ENCODE measurements around the gene CENPA. TPM values are rescaled to one million over a fixed set of nuclear protein-coding genes. Genes with fewer than 3 reads are reported as not detected.

Gene CENPA
- 4.7 TPM for total RNA-seq (ENCODE audit: unreplicated experiment)
- long read RNA-seq, partial matches to known transcripts = 0 of 8 reads
- long read RNA-seq, other reads (novel, unspliced or antisense) = 5 of 8 reads

DNA sequence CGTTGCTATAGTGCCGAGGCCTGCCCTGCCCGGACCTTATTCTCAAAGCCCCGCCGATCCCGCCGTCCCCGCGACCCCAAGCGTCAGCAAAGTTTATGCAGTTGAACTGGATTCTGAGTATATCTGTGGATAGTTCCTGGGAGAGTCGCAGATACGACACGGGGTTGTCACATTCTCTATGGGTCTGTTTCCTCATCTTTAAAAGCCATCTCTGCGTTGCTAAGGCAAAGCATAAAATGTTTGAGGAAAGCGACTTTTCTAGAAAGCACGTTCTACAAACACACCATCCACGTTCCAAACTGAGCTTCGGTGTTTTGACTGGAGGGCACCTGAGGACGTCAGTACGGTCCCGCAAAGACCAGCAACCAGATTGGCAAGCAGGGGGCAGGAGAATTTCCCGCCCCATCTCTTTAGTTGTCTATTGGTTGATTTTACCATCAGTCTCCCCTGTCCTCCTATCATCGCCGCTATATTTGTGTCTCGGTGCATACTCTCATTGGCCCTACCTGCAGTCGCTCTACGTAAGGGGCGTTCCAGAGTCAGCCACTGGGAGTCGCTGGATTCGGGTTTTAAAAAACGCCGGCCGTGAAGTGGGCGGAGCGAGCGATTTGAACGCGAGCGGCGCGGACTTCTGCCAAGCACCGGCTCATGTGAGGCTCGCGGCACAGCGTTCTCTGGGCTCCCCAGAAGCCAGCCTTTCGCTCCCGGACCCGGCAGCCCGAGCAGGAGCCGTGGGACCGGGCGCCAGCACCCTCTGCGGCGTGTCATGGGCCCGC lies at the start of gene CENPA:
CENPA (plus strand) TSS at position 626 of the 776 bp plus-strand sequence; CDS start at position 767, 141 bp downstream.
- Mint-ChIP-seq H3K4me1 (ENCODE audit: low read depth, unreplicated experiment) (no peaks in the 10 kb centered on the region), H3K9me3 (ENCODE audit: unreplicated experiment) (no peaks in the 10 kb centered on the region), H3K36me3 (ENCODE audit: unreplicated experiment) (peaks cover under 1% of the 10 kb centered on the region), H3K4me3 (ENCODE audit: unreplicated experiment) (peak within 1 kb of the TSS; percentile 87), H3K27ac (ENCODE audit: unreplicated experiment) (peak within 1 kb of the TSS; percentile 29), H3K27me3 (ENCODE audit: unreplicated experiment) (no peaks in the 10 kb centered on the region)
- TF ChIP-seq, protein P1, sequence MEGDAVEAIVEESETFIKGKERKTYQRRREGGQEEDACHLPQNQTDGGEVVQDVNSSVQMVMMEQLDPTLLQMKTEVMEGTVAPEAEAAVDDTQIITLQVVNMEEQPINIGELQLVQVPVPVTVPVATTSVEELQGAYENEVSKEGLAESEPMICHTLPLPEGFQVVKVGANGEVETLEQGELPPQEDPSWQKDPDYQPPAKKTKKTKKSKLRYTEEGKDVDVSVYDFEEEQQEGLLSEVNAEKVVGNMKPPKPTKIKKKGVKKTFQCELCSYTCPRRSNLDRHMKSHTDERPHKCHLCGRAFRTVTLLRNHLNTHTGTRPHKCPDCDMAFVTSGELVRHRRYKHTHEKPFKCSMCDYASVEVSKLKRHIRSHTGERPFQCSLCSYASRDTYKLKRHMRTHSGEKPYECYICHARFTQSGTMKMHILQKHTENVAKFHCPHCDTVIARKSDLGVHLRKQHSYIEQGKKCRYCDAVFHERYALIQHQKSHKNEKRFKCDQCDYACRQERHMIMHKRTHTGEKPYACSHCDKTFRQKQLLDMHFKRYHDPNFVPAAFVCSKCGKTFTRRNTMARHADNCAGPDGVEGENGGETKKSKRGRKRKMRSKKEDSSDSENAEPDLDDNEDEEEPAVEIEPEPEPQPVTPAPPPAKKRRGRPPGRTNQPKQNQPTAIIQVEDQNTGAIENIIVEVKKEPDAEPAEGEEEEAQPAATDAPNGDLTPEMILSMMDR (IDR thresholded peaks at IDR 0.05; ENCODE audit: partially characterized antibody, unreplicated experiment) = peak; percentile 72
- DNase-seq = peak; percentile 95

DNA sequence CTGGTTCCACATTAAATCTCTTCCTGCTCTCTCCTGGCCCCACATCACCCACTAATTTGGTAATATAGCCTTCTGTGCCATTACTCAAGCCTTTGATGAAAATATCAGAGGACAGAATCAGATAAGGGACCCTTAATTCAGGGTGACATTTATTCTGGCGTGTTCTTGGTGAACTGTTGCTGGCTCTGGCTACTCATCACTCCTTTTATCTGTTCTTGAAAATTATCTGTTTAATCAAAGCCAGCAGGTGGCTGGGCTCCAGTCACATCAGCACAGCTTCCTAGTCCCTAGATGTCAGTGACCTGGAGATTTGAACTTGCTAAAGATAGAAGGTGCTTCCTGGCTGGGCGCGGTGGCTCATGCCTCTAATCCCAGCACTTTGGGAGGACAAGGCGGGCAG lies 48.6 kb upstream of the CENPA start:
- no peak overlapping the region for H3K27ac Mint-ChIP-seq (ENCODE audit: unreplicated experiment)
- peaks cover 3% of the 10 kb centered on the region for H3K36me3 Mint-ChIP-seq (ENCODE audit: unreplicated experiment)
- TF ChIP-seq, protein P1 (IDR thresholded peaks at IDR 0.05; ENCODE audit: partially characterized antibody, unreplicated experiment) = no peak
- no peak for DNase-seq
- peaks cover 26% of the 10 kb centered on the region for H3K4me1 Mint-ChIP-seq (ENCODE audit: low read depth, unreplicated experiment)
- peaks cover 17% of the 10 kb centered on the region for H3K27me3 Mint-ChIP-seq (ENCODE audit: unreplicated experiment)
- no peak overlapping the region for H3K4me3 Mint-ChIP-seq (ENCODE audit: unreplicated experiment)
- peaks cover 18% of the 10 kb centered on the region for H3K9me3 Mint-ChIP-seq (ENCODE audit: unreplicated experiment)

DNA sequence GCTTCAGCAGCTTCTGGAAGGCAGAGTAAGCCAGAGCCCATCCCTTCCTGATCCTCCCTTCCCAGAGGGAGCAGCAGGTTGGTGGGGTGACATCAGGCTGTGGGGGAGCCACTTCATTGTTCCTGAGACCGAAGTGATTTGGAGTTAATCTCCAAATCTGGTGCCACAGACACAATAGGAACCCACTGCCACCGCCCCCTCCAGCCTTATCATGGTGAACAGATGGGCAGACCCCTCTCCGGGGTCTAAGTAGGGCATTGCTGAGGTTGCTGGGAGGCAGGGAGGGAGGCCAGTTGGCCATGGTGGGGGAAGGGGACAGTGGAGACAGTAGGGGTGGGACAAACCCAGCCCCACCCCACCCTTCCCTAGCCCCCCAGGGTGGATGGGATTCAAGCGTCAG lies 47.4 kb upstream of the CENPA start:
- DNase-seq = no peak
- Mint-ChIP-seq H3K9me3 (ENCODE audit: unreplicated experiment) (peaks cover 18% of the 10 kb centered on the region), H3K36me3 (ENCODE audit: unreplicated experiment) (peaks cover 3% of the 10 kb centered on the region), H3K4me1 (ENCODE audit: low read depth, unreplicated experiment) (peaks cover 16% of the 10 kb centered on the region), H3K27ac (ENCODE audit: unreplicated experiment) (no peak overlapping the region), H3K4me3 (ENCODE audit: unreplicated experiment) (no peak overlapping the region), H3K27me3 (ENCODE audit: unreplicated experiment) (peaks cover 17% of the 10 kb centered on the region)
- TF ChIP-seq, protein P1 (IDR thresholded peaks at IDR 0.05; ENCODE audit: partially characterized antibody, unreplicated experiment) = no peak

DNA sequence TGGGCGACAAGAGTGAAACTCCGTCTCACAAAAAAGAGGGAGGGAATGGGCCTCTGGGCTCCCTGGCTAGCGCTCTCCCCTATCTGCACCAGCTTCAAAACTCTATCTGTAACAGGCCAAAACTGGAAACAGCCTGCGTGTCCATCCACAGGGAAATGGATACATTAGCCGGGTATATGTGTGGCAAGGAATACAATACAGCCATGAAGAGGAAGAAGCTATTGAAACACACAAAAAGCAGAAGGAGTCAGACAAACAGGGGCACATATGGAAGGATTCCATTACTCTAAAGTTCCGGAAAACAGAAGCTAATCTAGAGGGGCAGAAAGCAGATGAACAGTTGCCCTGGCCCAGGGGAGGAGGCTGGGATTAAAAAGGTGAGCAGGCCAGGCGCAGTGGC lies 46.3 kb upstream of the CENPA start:
- Mint-ChIP-seq H3K36me3 (ENCODE audit: unreplicated experiment) (peaks cover 3% of the 10 kb centered on the region), H3K27me3 (ENCODE audit: unreplicated experiment) (peaks cover 16% of the 10 kb centered on the region), H3K4me3 (ENCODE audit: unreplicated experiment) (no peak overlapping the region), H3K4me1 (ENCODE audit: low read depth, unreplicated experiment) (peaks cover 23% of the 10 kb centered on the region), H3K9me3 (ENCODE audit: unreplicated experiment) (peaks cover 18% of the 10 kb centered on the region), H3K27ac (ENCODE audit: unreplicated experiment) (peak overlapping the region; percentile 76)
- TF ChIP-seq, protein P1 (IDR thresholded peaks at IDR 0.05; ENCODE audit: partially characterized antibody, unreplicated experiment) = no peak
- no peak for DNase-seq

DNA sequence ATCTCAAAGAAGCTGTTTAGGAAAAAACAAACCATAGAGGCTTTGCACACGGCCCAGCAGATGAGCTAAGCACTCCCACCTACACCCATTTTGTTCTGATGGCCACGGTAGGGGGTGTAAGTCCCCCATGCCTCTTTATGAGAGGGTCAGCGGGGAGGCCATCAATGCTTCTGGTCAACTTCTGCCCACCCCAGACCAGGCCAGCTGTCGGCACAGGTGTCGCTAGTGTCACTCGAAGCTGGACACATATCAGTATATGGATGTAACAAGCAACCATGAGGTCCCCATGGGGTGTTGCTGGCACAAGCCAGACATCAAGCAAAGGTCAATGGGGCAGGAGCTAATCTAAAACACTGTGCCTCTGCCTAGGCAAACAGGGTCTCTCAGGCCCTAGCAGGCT lies 45.5 kb upstream of the CENPA start:
- Mint-ChIP-seq H3K36me3 (ENCODE audit: unreplicated experiment) (peaks cover 3% of the 10 kb centered on the region), H3K9me3 (ENCODE audit: unreplicated experiment) (peaks cover 21% of the 10 kb centered on the region)

More for the DNA sequence above, 45.5 kb upstream of the CENPA start:
- Mint-ChIP-seq H3K4me1 (ENCODE audit: low read depth, unreplicated experiment) (peaks cover 23% of the 10 kb centered on the region), H3K27ac (ENCODE audit: unreplicated experiment) (peak overlapping the region; percentile 97), H3K27me3 (ENCODE audit: unreplicated experiment) (peaks cover 14% of the 10 kb centered on the region), H3K4me3 (ENCODE audit: unreplicated experiment) (peak overlapping the region; percentile 57)
- DNase-seq = peak; percentile 73
- TF ChIP-seq, protein P1 (IDR thresholded peaks at IDR 0.05; ENCODE audit: partially characterized antibody, unreplicated experiment) = no peak

Measured in glutamatergic neuron (in vitro differentiated cells).